Measurements from ENCODE around the gene OR6F1.

GRCh38 chr1:247679639-247680038, 36.8 kb downstream of the OR6F1 start, which contains the start of gene OR13G1:
- TF ChIP-seq POLR2AphosphoS5 (IDR thresholded peaks at IDR 0.05) (no peak), POLR2A (IDR thresholded peaks at IDR 0.05; ENCODE audit: low read depth) (no peak), EP300 (IDR thresholded peaks at IDR 0.05) (no peak), CTCF (IDR thresholded peaks at IDR 0.05) (no peak)

All from esophagus muscularis mucosa (tissue), 4 donors.